Calu3 (cell line): ENCODE results near the gene TSPAN5. TPM values are rescaled to one million over a fixed set of nuclear protein-coding genes. Genes with fewer than 3 reads are reported as not detected.

ENCODE experiments used
- BruUV-seq: library from RNA; stranded (reverse); fragments of 400-500 nt; replicated peaks from 2 replicates; lab custom pipeline; 2021; lab: Mats Ljungman, UMichigan
- CTCF ChIA-PET: fragments of 300-600 bp; sonication (Branson Sonifier 250); formaldehyde crosslinking; loops from one replicate; lab custom pipeline; 2022; ENCODE audit warnings: antibody characterized with exemption; lab: Charles Lee
- DNase-seq: peaks from one replicate; pipeline ENCODE4 v3.0.0; 2022
- H3K27ac Mint-ChIP-seq: one replicate; pipeline ENCODE4 v1.8.0; 2022; ENCODE audit warnings: mixed read lengths; ENCODE audit not compliant: unreplicated experiment
- H3K27me3 Mint-ChIP-seq: one replicate; pipeline ENCODE4 v1.8.0; 2022; ENCODE audit warnings: mixed read lengths; ENCODE audit not compliant: unreplicated experiment
- H3K36me3 Mint-ChIP-seq: one replicate; pipeline ENCODE4 v1.8.0; 2022; ENCODE audit warnings: mild to moderate bottlenecking, moderate library complexity, mixed read lengths; ENCODE audit not compliant: insufficient read depth, unreplicated experiment
- H3K4me1 Mint-ChIP-seq: one replicate; pipeline ENCODE4 v1.8.0; 2022; ENCODE audit warnings: mild to moderate bottlenecking, low read depth, mixed read lengths; ENCODE audit not compliant: unreplicated experiment
- H3K4me3 Mint-ChIP-seq: one replicate; pipeline ENCODE4 v1.8.0; 2022; ENCODE audit warnings: mild to moderate bottlenecking, low read depth, moderate library complexity, mixed read lengths; ENCODE audit not compliant: unreplicated experiment
- H3K9me3 Mint-ChIP-seq: one replicate; pipeline ENCODE4 v1.8.0; 2022; ENCODE audit warnings: low read depth, mixed read lengths; ENCODE audit not compliant: unreplicated experiment
- CTCF ChIP-seq: fragments of 200-600 bp; IDR thresholded peaks from one replicate; pipeline ENCODE4 v1.8.0; 2022; ENCODE audit warnings: antibody characterized with exemption; ENCODE audit not compliant: unreplicated experiment
- intact Hi-C: fragments of 100-400 bp; cut with micrococcal nuclease; formaldehyde crosslinking; loops from one replicate; pipeline ENCODE4 v1.10.0; 2022; ENCODE audit not compliant: unreplicated experiment
- total RNA-seq: library from RNA; stranded (reverse); gene quantifications from 2 replicates; pipeline ENCODE4 v1.2.3, GENCODE V29; 2022

Gene TSPAN5
- total RNA-seq, 1 experiment from 2014 or later, result 4.8 TPM

GRCh38 chr4:98522636-98523395, 135.6 kb downstream of the TSPAN5 start:
- CTCF ChIA-PET, result no interaction called here
- H3K4me1 Mint-ChIP-seq, result no peaks in the 10 kb centered on the region
- no peaks in the 10 kb centered on the region for H3K27me3 Mint-ChIP-seq
- H3K9me3 Mint-ChIP-seq, result no peaks in the 10 kb centered on the region
- no peak for DNase-seq
- BruUV-seq, result no TSS peak
- no peak for TF ChIP-seq CTCF
- no peaks in the 10 kb centered on the region for H3K36me3 Mint-ChIP-seq
- no peak overlapping the region for H3K27ac Mint-ChIP-seq
- intact Hi-C loops, result no loop called here
- no peak overlapping the region for H3K4me3 Mint-ChIP-seq

GRCh38 chr4:98522062-98522461, 136.3 kb downstream of the TSPAN5 start:
- no peak for TF ChIP-seq CTCF
- Mint-ChIP-seq H3K27ac (no peak overlapping the region), H3K36me3 (no peaks in the 10 kb centered on the region), H3K9me3 (no peaks in the 10 kb centered on the region), H3K4me1 (no peaks in the 10 kb centered on the region), H3K4me3 (no peak overlapping the region), H3K27me3 (no peaks in the 10 kb centered on the region)
- DNase-seq, result no peak
- CTCF ChIA-PET, result no interaction called here
- no TSS peak for BruUV-seq
- intact Hi-C loops, result no loop called here

GRCh38 chr4:98521486-98521885, 136.9 kb downstream of the TSPAN5 start:
- no peaks in the 10 kb centered on the region for H3K36me3 Mint-ChIP-seq
- TF ChIP-seq CTCF, result no peak
- intact Hi-C loops, result no loop called here
- DNase-seq, result no peak
- peaks cover 3% of the 10 kb centered on the region for H3K4me1 Mint-ChIP-seq
- H3K4me3 Mint-ChIP-seq, result no peak overlapping the region
- BruUV-seq, result no TSS peak
- no peak overlapping the region for H3K27ac Mint-ChIP-seq
- CTCF ChIA-PET, result no interaction called here
- H3K9me3 Mint-ChIP-seq, result no peaks in the 10 kb centered on the region
- no peaks in the 10 kb centered on the region for H3K27me3 Mint-ChIP-seq

- no peak for TF ChIP-seq CTCF
- DNase-seq, result no peak
- no peaks in the 10 kb centered on the region for H3K9me3 Mint-ChIP-seq
- no peaks in the 10 kb centered on the region for H3K27me3 Mint-ChIP-seq
- peaks cover 13% of the 10 kb centered on the region for H3K4me1 Mint-ChIP-seq
- CTCF ChIA-PET, result no interaction called here
- no peak overlapping the region for H3K4me3 Mint-ChIP-seq
- no peak overlapping the region for H3K27ac Mint-ChIP-seq
- BruUV-seq, result no TSS peak
- no peaks in the 10 kb centered on the region for H3K36me3 Mint-ChIP-seq
- intact Hi-C loops, result no loop called here
Measured at GRCh38 chr4:98519268-98519977, 139.0 kb downstream of the TSPAN5 start.
